BE2C (cell line): Measurements from ENCODE around the gene P2RX2.
"Not testable (repeated sequence)": the region's sequence is repeated elsewhere in the genome, so short reads cannot be mapped to it uniquely, and the experiment has no call there.

Experiments
- DNase-seq: peaks from one replicate; pipeline ENCODE4 v3.0.0-alpha.2; 2020
- H3K27me3 ChIP-seq: fragments of 250-450 bp; sonication (Bioruptor Pico); 2 replicates; pipeline ENCODE4 v1.5.1; 2020; ENCODE audit warnings: mild to moderate bottlenecking
- H3K36me3 ChIP-seq: fragments of 250-450 bp; sonication (Bioruptor Pico); 2 replicates; pipeline ENCODE4 v1.5.1; 2020; ENCODE audit warnings: mild to moderate bottlenecking
- H3K4me1 ChIP-seq: fragments of 250-450 bp; sonication (Bioruptor Pico); 2 replicates; pipeline ENCODE4 v1.5.1; 2020
- H3K4me3 ChIP-seq: 2 replicates; pipeline ENCODE4 v1.5.1; 2011; ENCODE audit warnings: low read depth, low read length
- H3K9me3 ChIP-seq: fragments of 250-450 bp; sonication (Bioruptor Pico); 2 replicates; pipeline ENCODE4 v1.5.1; 2020
- CTCF ChIP-seq: IDR thresholded peaks from 2 replicates; pipeline ENCODE4 v1.5.1; 2012; ENCODE audit warnings: mild to moderate bottlenecking, low read depth, low read length

Gene P2RX2

GRCh38 chr12:132595183-132595582 lies 23.4 kb upstream of the P2RX2 start:
- no peaks in the 10 kb centered on the region for H3K36me3 ChIP-seq
- no peak for DNase-seq
- H3K27me3 ChIP-seq, result peaks cover 25% of the 10 kb centered on the region
- no peak overlapping the region for H3K4me3 ChIP-seq
- H3K4me1 ChIP-seq, result peaks cover 2% of the 10 kb centered on the region; the same call in 1 of the 2 replicates
- TF ChIP-seq CTCF, result no peak
- no peaks in the 10 kb centered on the region for H3K9me3 ChIP-seq

- Histone ChIP-seq H3K36me3 (no peaks in the 10 kb centered on the region), H3K27me3 (peaks cover 34% of the 10 kb centered on the region), H3K4me1 (peaks cover 5% of the 10 kb centered on the region; the same call in 1 of the 2 replicates), H3K9me3 (no peaks in the 10 kb centered on the region), H3K4me3 (no peak overlapping the region)
- DNase-seq, result no peak
- TF ChIP-seq CTCF, result no peak
Measured at GRCh38 chr12:132596016-132596415, 22.6 kb upstream of the P2RX2 start.

GRCh38 chr12:132597333-132598316 lies 21.0 kb upstream of the P2RX2 start:
- Histone ChIP-seq H3K36me3 (no peaks in the 10 kb centered on the region), H3K27me3 (peaks cover 46% of the 10 kb centered on the region), H3K4me1 (peaks cover 5% of the 10 kb centered on the region; the same call in 1 of the 2 replicates), H3K4me3 (peak overlapping the region; percentile 64), H3K9me3 (no peaks in the 10 kb centered on the region)
- no peak for TF ChIP-seq CTCF
- DNase-seq, result peak; percentile 71

- H3K4me3 ChIP-seq, DNase-seq, H3K36me3 ChIP-seq, H3K4me1 ChIP-seq, H3K9me3 ChIP-seq: not testable (repeated sequence)
- peaks cover 65% of the 10 kb centered on the region for H3K27me3 ChIP-seq
Measured at GRCh38 chr12:132599502-132599901, 19.1 kb upstream of the P2RX2 start.

GRCh38 chr12:132600048-132601032 lies 18.2 kb upstream of the P2RX2 start:
- Histone ChIP-seq H3K9me3 (no peaks in the 10 kb centered on the region), H3K27me3 (peaks cover 70% of the 10 kb centered on the region), H3K4me1 (peaks cover 5% of the 10 kb centered on the region; the same call in 1 of the 2 replicates), H3K36me3 (no peaks in the 10 kb centered on the region), H3K4me3 (peak overlapping the region; percentile 59)
- peak; percentile 84 for DNase-seq
- peak; percentile 78 for TF ChIP-seq CTCF
